Measurements from ENCODE around the gene KDM6A.

GRCh38 chrX:44874420-44875184, 1.6 kb downstream of the KDM6A start:
- TF ChIP-seq CTCF (IDR thresholded peaks at IDR 0.05) = no peak
- no peak for TF ChIP-seq REST (IDR thresholded peaks at IDR 0.05; ENCODE audit: insufficient read depth in 1 of 2, low read depth in 2 of 2, low read length in 1 of 2)
- TF ChIP-seq POLR2AphosphoS5 (IDR thresholded peaks at IDR 0.05; ENCODE audit: low read depth, low read length) = no peak
- no peak for TF ChIP-seq TCF7L2 (IDR thresholded peaks at IDR 0.05; ENCODE audit: low read depth, low read length)
